ENCODE results near the gene PPIP5K1. TPM values are rescaled to one million over a fixed set of nuclear protein-coding genes. Genes with fewer than 3 reads are reported as not detected.
"Not testable (repeated sequence)": the region's sequence is repeated elsewhere in the genome, so short reads cannot be mapped to it uniquely, and the experiment has no call there.

The PPIP5K1 gene
- total and polyA plus RNA-seq, 8 donors, result 4.0 to 160 (median 49.2) TPM

- intact Hi-C loops (cut with DNase I; ENCODE audit: low total_unique reads), result no loop called here
These were observed 45.7 kb downstream of the PPIP5K1 start for GRCh38 chr15:43544266-43544665.

DNA sequence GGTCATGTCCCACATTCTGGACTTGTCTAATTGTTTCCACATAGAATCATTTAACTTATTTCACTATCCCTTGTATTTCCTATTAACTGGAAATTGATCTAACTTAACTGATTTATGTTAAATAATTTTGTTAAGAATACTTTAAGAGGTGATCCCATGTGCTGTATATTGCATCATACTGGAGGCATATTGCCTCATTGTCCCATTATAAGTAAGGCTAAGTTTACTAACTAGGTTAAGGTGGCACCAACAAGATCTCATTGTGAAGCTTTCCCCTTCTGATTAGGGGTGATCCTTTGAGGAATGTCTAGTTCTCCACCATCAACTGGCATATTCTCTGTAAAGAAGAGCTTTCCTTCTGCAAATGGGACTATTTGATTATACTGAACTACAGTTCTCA is 48.2 kb downstream of the PPIP5K1 start:
- H3K9me3 ChIP-seq, result no peaks in the 10 kb centered on the region
- no peaks in the 10 kb centered on the region for H3K27me3 ChIP-seq
- intact Hi-C loops (cut with DNase I; ENCODE audit: low total_unique reads), result no loop called here
- H3K27ac ChIP-seq, result no peak overlapping the region
- DNase-seq, result no peak
- H3K4me3 ChIP-seq, result no peak overlapping the region
- H3K4me1 ChIP-seq, result no peaks in the 10 kb centered on the region
- peaks cover 3 to 19% (median 17%) of the 10 kb centered on the region in 4 donors for H3K36me3 ChIP-seq
- TF ChIP-seq POLR2A (IDR thresholded peaks at IDR 0.05), result no peak
- TF ChIP-seq POLR2AphosphoS5 (IDR thresholded peaks at IDR 0.05), result no peak
- no peak for TF ChIP-seq EP300 (IDR thresholded peaks at IDR 0.05)
- TF ChIP-seq CTCF (IDR thresholded peaks at IDR 0.05), result no peak

More at GRCh38 chr15:43544266-43544665, 45.7 kb downstream of the PPIP5K1 start:
- no peak for DNase-seq
- Histone ChIP-seq H3K27me3 (no peaks in the 10 kb centered on the region), H3K9me3 (peaks cover 0 to 6% (median 3%) of the 10 kb centered on the region in 4 donors), H3K4me1 (no peaks in the 10 kb centered on the region), H3K27ac (no peak overlapping the region), H3K4me3 (no peak overlapping the region), H3K36me3 (peaks cover 7 to 24% (median 20%) of the 10 kb centered on the region in 4 donors)
- TF ChIP-seq EP300 (IDR thresholded peaks at IDR 0.05), result no peak
- TF ChIP-seq POLR2A (IDR thresholded peaks at IDR 0.05), result no peak
- no peak for TF ChIP-seq POLR2AphosphoS5 (IDR thresholded peaks at IDR 0.05)
- no peak for TF ChIP-seq CTCF (IDR thresholded peaks at IDR 0.05)

- TF ChIP-seq POLR2A (IDR thresholded peaks at IDR 0.05), result no peak
- TF ChIP-seq CTCF (IDR thresholded peaks at IDR 0.05), result no peak
- TF ChIP-seq EP300 (IDR thresholded peaks at IDR 0.05), result no peak
- no peak for TF ChIP-seq POLR2AphosphoS5 (IDR thresholded peaks at IDR 0.05)
- Histone ChIP-seq H3K4me3 (no peak overlapping the region), H3K27ac (no peak overlapping the region), H3K27me3 (no peaks in the 10 kb centered on the region), H3K9me3 (no peaks in the 10 kb centered on the region), H3K4me1 (no peaks in the 10 kb centered on the region), H3K36me3 (peaks cover 8 to 37% (median 34%) of the 10 kb centered on the region in 4 donors)
- no peak for DNase-seq
- WGBS, 5 donors, result 81 to 98% (median 83%) methylated on average over 2 of the region's 2 CpGs
- intact Hi-C loops (cut with DNase I; ENCODE audit: low total_unique reads), result no loop called here
These were observed 51.9 kb downstream of the PPIP5K1 start for GRCh38 chr15:43538091-43538490.

DNA sequence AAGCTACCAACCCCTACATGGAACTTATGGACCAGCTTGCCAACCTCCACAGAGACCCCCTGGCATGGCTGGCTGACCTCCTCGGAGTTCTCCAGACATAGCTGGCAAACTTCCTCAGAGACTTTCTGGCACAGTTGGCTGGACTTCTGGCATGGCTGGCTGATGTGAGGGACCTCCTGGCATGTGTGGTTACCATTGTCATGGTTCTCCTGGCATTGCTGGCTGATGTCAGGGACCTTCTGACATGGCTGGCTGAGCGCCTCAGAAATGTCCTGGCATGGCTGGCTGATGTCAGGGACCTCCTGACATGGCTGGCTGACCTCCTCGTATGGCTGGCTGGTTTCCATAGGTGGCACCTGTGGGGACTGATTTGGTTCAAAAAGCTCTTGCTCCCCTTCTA is 55.1 kb downstream of the PPIP5K1 start:
- no peak overlapping the region for H3K27ac ChIP-seq
- 79 to 90% (median 88%) methylated on average over 2 to 3 of the region's 3 CpGs for WGBS, 5 donors

DNA sequence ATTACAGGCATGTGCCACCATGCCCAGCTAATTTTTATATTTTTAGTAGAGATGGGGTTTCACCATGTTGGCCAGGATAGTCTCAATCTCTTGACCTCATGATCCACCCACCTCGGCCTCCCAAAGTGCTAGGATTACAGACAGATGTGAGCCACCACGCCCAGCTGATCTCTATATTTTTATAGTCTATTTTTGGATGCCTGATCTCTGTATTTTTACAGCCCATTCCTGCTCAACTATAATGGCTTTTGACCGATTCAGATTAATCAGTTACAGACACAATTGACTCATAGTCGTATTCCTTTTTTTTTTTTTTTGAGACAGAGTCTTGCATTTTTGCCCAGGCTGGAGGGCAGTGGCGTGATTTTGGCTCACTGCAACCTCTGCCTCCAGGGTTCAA is 57.2 kb downstream of the PPIP5K1 start:
- peaks cover 5 to 26% (median 21%) of the 10 kb centered on the region in 4 donors for H3K36me3 ChIP-seq
- DNase-seq; H3K27ac ChIP-seq; intact Hi-C loops (cut with DNase I; ENCODE audit: low total_unique reads); H3K9me3 ChIP-seq; H3K4me3 ChIP-seq; H3K27me3 ChIP-seq; H3K4me1 ChIP-seq: not testable (repeated sequence)
- WGBS, 5 donors, result 86 to 94% (median 90%) methylated on average over 5 of the region's 5 CpGs

More for the DNA sequence above, 55.1 kb downstream of the PPIP5K1 start:
- no peaks in the 10 kb centered on the region for H3K27me3 ChIP-seq
- H3K4me1 ChIP-seq, result no peaks in the 10 kb centered on the region
- peaks cover 8 to 37% (median 35%) of the 10 kb centered on the region in 4 donors for H3K36me3 ChIP-seq
- intact Hi-C loops (cut with DNase I; ENCODE audit: low total_unique reads), result no loop called here
- no peak overlapping the region for H3K4me3 ChIP-seq
- TF ChIP-seq EP300 (IDR thresholded peaks at IDR 0.05) (no peak), POLR2A (IDR thresholded peaks at IDR 0.05) (no peak), POLR2AphosphoS5 (IDR thresholded peaks at IDR 0.05) (no peak), CTCF (IDR thresholded peaks at IDR 0.05) (no peak)
- no peak for DNase-seq
- H3K9me3 ChIP-seq, result no peaks in the 10 kb centered on the region
